GM21390 (cell line): Measurements from ENCODE around the gene PUM2.
A peak's percentile ranks its signal among the peaks of the same experiment; 100 is the strongest.
"Not testable (repeated sequence)": the region's sequence is repeated elsewhere in the genome, so short reads cannot be mapped to it uniquely, and the experiment has no call there.

Experiments
- ATAC-seq: cut with Tn5 transposase; IDR thresholded peaks from one replicate; pipeline ENCODE4 v1.9.1; 2021; ENCODE audit not compliant: unreplicated experiment

Gene PUM2, protein sequence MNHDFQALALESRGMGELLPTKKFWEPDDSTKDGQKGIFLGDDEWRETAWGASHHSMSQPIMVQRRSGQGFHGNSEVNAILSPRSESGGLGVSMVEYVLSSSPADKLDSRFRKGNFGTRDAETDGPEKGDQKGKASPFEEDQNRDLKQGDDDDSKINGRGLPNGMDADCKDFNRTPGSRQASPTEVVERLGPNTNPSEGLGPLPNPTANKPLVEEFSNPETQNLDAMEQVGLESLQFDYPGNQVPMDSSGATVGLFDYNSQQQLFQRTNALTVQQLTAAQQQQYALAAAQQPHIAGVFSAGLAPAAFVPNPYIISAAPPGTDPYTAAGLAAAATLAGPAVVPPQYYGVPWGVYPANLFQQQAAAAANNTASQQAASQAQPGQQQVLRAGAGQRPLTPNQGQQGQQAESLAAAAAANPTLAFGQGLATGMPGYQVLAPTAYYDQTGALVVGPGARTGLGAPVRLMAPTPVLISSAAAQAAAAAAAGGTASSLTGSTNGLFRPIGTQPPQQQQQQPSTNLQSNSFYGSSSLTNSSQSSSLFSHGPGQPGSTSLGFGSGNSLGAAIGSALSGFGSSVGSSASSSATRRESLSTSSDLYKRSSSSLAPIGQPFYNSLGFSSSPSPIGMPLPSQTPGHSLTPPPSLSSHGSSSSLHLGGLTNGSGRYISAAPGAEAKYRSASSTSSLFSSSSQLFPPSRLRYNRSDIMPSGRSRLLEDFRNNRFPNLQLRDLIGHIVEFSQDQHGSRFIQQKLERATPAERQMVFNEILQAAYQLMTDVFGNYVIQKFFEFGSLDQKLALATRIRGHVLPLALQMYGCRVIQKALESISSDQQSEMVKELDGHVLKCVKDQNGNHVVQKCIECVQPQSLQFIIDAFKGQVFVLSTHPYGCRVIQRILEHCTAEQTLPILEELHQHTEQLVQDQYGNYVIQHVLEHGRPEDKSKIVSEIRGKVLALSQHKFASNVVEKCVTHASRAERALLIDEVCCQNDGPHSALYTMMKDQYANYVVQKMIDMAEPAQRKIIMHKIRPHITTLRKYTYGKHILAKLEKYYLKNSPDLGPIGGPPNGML

DNA sequence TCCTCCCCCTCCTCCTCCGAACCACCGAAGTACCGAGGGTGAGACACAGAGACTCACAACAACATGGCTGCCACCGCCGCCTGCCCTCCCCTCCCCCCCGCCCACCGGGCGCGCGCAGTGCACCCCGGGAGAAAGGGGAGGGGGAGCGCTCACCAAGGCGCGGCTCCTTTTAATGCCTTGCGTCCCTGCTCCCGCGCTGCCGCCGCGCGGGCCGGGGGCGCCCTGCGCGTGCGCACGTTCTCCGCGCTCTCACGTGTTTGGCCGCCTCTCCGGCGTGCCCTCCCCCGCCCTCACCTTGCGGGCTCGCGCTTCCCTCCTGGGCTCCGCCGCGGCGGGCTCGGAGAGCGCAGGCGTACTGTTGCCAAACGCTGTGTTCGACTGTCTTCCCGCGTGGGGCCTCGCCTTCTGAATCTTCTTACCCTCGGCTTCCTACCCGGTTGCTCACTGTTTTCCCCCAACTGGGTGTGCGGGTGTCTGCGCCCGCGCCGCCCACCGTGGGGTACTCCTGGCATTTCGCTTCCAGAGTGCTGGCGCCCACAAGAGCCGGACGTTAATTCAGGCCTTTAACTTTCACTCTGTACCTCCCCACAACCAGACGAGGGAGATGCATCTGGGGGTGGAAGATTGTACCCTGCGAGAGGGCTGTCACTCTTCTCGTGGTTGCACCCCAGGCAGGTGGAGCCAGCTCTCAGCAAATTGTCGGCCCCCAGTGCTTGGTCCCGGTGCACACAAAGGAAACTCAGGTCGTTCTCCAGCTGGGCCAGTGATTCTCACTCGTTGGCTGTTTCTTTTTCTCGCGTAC is at the start of gene PUM2:
Gene PUM2, minus strand, starts transcription at position 92 of the 802 bp plus-strand sequence. CDS start 23,484 bp downstream, outside the sequence.
- peak; percentile 81 for ATAC-seq

DNA sequence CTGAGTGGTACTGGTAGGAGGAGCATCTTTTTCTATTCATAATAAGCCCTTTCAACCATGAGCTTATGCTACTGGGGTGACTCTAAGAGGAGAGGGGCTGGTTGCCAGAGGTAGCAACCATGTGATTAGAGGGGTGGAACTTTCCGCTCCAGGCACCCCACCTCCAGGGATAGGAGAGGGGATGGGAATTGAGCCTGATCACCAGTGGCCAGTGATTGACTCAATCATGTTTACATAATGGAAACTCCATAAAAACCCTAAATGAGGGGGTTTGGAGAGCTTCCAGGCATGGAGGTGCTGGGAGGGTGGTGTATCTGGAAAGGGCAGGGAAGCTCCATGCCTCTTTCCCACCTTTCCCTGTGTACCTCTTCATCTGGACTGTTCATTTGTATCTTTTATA is 49.7 kb upstream of the PUM2 start:
- no peak for ATAC-seq

DNA sequence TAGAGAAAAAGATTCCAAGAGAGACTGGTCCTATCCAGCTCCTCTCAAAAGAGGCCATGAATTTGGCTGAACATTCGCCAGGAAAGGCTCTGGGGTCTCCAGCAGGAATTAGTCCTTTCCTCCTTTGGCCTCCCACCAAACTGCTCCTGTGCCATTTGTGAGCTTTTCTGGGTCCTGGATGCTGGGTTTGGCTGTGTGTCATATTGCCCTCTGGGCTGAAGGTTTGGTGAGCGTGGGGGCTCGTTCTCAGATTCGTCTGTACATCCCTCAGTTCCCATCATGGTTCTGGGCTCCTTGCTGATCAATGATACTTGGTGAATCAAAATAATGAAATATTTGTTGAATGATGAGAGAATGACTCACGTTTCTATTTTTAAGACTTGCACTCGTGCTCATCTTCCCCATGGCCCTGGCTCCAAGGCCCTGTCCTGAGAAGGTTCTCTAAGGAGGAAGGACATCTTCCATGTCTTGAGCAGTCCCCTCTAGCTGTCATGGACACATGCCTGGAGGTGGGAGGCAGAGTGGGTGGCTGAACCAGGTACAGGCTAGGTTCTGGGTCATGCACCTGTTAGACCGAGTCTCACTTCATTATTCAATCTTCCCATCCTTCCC is 48.4 kb upstream of the PUM2 start:
- no peak for ATAC-seq

DNA sequence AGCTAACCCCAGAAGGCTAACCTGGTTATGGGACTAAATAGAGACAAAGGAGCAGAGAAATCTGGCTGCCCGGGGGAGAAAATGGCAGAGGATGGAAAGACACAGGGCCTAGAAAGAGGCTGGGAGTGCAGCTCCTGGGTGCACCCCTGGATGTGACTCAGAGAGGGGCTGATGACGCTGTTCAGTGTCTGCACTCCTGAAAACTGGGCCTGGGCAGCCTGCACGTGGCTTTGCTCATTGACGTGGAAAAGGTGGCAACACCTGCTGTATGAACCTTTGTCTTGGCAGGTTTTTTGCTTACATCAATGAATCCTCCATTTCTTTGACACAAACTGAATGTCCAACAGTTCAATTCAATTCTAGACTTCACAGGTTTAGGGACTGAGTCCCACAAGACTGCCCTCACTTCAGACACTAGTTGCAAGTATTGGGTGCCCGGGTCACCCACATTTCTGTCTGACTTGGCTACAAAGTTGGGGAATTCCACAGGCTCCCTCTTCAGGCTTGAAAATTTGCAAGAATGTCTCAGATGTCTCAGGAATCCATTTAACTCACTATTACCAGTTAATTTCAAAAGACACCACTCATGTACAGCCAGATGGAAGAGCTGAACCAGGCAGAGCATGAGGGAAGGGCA is 47.3 kb upstream of the PUM2 start:
- ATAC-seq, result no peak

DNA sequence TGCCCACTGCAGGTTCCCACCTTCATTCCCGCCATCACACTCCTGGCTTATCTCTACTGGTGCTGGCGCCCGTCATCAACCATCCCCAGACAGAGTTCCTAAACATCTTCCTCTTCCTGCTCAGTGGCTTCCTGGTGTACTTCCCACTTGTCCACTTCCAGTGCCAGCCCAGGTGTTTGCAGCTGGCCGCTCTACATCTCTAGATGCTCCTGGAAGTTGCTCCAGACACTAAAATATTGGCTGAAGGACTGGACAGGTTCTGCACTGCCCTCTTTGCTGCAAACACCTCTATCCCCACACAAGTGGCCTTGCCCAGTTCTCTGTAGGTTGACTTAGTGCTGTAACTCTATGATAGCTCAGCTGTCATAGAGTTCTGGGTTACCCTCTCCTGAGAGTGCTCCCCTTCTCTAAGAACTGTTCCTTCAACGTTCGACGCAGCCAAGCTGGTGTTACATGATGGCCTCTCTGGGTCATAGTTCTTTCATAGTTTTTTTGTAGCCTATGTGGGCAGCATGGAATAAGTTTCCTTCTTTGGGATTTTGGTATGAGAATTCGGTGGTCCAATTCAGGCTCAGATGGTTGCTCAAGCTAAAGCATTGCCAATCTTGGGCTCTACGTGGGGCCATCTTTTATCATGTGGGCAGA is 45.8 kb upstream of the PUM2 start:
- no peak for ATAC-seq

DNA sequence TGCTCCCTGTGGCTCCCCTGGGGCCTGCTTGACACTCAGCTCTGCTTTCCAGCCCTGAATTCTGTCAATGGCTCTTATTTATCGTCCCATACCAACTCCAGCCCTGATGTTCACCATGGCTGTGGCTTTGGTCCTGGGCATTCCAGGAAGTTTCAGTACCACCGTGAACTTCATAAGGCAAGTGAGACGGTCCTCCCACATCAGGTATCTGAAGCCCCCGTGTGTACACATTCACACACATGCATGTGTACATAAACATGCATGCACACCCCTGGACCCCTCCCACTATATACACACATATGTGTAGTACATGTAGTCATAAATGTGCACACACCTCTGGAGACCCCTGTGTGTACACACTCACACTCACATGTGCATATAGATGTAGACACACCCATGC is 43.3 kb upstream of the PUM2 start:
- ATAC-seq, result no peak

DNA sequence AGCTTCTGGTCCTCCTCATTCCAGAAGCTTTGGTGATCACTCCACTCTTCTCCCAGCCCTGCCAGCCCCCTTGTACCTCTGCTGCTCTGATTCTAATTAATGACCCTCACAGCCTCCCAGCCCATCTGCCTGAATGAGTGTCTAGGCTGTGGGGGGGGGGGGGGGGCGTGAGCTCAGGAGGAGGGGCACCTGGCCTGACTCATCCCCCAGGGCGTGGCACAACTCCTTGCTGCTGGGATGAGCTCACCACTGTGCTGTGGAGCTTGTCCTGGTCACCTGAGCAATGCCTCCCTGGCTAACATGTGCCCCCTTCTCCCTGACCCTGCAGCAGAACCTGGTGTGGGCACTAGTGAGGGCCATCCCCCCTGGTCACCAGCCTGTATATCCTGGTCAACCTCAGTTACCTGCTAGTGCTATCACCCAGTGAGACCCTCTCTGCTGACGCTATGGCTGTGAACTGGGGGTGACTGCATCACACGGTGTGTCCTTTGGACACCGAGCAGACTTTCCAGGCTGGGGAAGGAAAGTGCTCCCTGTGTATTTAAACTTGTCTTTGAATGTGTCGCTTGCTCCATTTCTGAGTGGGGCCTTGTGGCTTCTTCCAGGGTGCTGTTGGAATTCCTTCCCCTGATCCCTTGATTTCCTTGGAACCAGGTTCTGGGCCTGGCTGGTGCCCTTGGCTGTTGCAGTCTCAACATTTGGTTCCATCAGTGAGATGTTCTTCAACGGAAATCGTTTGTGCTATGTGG is 41.5 kb upstream of the PUM2 start:
- no peak for ATAC-seq

DNA sequence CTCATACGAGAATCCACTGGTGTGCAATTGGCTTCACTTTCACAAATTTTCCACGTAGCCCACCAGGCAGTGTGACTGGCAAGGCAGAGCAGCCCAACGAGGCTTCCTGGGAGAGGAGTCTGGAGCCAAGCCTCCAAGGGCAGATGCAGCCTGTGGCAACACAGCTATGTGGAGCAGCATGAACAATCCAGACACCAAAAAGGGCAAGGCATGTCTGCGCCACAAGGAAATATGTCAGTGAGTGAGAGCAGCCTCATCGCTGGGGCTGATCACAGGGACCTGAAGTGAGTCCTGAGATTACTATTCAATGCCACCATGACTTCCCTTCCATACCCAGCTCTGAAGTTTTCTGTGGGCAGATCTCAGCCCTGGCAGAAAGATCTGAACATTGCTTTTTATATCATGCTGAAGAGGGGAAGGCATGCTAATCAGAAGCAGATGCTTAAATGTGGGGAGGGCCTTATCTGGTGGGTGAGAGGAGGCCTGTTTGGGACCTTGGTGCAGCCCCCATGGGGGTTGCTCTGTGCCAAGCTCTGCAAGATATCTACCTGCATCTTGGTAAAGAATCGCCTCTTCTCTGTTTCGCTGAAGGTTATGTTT is 40.0 kb upstream of the PUM2 start:
- ATAC-seq, result no peak

DNA sequence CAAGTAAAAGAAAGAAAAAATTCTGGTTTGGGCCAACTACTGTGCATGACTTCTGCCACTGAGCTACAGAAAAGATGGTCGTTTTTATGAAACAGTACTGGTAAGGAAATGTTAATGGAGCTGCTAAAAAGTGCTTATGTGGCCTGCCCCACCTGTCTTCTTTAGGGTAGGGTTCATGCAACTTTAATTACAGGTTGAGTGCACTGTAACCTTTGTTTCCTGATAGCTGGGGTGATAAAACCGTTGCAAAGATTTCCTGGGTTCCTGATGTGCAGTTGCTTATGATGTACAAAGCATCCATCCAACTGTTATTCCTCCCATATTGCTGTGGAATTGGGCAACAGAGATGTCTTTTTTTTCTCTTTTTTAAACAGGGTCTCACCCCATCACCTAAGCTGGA is 34.3 kb upstream of the PUM2 start:
- no peak for ATAC-seq

DNA sequence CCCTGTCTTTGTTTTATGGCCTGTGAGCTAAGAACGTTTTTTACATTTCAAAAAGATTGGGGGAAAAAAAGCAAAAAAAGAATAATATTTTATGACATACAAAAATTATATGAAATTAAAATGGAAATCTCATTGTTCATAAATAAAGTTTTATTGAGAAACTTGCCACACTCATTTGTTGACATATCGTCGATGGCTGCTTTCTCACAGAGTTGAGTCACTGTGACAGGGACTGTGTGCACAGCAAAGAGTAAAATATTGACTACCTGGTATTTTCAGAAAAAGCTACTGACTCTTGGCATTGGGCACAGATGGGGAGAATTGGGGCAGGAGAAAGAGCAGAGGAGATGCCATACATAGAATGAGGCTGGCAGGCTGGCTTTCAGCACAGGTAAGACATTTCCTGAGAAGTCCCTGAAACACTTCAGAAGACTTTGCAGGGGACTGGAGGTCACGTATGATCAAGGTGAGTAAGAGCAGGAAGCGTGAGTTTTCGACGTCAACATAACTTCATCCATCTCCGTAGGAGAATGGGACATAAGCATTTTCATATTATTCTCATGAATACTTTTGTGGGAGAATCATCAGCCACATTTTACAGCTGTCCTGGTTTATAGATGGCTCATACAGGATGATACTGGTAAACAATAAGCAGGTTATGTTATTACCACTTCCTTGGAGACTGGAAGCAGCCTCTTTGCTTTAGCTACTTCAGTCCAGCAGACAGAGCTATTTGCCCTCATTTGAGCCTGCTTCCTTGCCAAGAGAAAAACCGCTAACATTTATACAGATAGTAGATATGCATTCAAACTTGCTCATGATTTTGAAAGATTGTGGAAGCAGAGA is 32.5 kb upstream of the PUM2 start:
- ATAC-seq, result no peak

DNA sequence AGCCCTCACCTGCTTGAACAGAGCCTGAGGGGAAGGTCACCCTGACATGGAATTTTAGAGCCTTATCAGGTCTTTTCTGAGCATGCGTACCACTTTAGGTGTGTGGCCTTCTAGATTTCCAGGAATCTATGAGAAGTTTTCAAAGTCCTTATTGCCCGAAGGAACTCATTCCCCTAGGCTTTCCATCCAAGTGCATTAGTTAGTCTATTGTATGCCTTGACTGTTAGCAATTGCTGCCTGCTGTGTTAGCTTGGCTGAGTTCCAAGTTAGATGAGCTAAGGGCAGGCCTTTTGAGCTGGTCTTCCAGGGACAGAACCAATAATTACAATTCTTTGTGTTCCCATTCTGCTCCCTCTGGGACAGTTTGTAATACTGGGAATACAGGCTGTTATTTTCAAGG is 30.8 kb upstream of the PUM2 start:
- ATAC-seq, result no peak

DNA sequence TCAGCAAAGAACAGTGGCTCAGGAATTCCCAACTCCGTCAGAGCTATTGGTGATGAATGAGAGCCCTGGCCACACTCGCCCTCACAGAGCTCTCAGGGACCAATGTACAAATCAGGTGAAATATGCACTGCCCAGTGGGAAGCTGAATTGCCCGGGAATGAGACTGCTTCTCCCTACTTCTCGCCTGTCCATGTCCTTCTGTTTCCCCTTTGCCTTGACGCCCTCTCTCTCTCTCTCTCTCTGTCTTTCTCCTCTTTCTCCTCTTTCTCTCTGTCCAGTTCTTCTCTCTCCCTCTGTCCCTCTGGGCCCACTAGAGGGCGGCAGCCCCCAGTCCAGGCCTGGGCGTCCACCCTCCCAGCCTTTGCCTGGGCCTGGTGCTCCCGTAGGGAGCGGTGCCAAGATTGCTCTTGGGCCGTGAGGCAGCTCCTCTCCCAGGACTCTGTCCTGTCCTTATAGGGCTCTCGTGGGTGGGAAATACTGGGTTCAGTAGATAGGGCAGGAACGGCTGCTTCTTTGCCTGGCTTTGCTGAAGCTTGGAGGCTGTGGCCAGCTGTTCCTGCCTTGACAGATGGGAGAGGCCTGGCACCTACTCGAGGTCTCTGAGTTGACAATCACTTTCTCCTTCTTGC is 28.4 kb upstream of the PUM2 start:
- no peak for ATAC-seq

DNA sequence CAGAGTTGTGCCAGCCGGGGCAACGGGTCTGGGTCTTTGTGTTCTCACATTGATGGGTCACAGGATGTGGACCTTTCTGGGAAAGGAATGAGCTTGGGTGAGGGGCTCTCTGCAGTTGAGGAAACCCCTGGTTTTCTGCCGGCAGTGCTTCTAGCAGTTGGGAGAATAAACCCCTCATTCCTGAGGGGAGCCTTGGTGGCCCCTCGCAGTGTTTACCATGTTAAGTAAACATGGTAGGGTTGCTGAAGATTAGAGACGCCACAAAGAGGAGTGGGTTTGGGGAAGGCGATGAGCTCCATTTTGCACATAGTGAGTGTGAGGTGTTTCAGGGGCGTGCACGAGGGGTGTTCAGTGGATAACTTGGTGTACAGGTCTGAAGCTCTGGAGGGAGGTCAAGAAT is 27.7 kb upstream of the PUM2 start:
- no peak for ATAC-seq

DNA sequence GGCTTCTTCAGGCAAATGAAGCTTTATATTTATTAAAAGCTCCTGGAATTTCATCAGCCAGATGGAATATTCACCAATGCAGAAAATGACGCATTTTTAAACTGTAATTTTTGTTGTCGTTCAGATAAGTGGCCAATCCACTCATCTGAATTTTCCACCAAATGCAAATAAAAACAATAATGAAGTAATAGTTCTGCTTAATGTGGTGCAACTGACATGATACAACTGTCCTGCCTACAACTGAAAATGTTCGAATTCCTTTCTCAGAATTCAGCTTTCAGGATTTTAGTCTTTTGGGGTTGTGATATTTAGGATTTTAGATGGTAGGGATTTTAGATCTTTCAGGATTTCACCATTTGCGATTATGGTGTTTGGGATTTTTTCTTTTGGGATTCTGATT is 27.1 kb upstream of the PUM2 start:
- ATAC-seq, result no peak

DNA sequence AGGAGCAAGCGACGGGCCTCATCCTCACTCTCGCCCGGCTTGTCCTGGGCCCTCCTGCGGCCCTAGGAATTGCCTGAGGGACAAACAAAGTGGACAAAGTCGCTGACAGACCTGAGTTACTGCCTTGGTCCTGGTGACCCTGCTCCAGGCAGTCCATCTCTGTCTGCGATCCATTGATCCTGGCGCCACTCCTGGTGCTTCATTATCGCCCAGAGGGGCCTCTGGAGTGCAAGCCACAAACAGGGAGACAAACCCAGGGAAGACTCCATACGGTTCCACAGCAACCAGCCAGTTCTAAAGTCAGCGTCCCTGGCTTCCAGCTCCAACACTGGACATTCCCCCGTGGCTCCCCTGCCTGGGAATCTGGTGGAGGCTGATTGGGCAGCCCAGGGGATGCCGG is 24.3 kb upstream of the PUM2 start:
- not testable (repeated sequence) for ATAC-seq

DNA sequence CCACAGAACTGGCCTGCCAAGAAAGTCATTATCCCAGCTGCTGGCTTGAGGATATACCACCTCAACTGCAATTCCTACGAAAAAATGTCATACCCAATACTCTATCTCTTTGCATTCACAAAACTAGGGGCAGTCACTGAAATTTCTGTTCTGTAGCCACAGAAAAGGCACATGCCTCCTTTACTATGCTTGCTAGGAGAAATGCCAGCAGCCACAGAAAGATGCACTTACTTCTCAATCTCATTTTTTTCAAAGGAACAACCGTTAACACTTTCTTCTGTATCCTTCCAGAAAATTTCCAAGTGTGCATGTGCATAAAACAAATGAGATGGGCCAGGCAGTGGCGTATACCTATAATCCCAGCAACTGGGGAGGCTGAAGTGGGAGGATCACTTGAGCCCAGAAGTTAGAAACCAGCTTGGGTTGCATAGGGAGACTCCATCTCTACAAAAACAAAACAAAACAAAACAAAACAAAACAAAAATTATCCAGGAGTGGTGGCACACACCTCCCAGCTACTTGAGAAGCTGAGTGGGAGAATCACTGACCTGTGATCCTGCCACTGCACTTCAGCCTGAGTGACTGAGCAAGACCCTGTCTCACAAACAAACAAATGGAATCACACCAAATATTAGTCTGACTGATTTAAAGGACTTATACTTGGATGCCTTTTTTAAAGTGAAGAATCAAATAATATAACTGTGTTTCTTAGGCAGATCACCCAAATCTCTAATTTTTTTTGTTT is 22.4 kb upstream of the PUM2 start:
- ATAC-seq, result no peak
